Measurements from ENCODE around the gene VTI1B.

DNA sequence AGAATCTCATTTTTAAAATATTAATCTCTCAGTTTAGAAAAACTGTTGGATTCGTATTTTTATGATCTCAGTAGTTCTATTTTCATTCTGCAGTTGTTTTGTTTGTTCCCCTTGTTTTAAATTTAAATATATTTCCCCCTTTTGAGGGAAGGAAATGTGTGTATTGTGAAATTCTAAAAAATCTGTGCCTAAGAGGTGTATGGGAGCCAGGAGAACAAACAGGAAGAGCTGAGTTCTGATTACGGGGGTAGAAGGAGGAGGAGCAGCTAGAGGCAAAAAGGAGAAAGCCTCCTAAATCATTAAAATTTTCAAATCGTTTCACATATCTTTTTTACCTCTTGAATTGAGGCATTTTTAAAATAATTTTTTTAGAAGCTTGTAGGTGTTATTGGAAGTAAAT is 29.6 kb upstream of the VTI1B start:
- TF ChIP-seq, protein P1, sequence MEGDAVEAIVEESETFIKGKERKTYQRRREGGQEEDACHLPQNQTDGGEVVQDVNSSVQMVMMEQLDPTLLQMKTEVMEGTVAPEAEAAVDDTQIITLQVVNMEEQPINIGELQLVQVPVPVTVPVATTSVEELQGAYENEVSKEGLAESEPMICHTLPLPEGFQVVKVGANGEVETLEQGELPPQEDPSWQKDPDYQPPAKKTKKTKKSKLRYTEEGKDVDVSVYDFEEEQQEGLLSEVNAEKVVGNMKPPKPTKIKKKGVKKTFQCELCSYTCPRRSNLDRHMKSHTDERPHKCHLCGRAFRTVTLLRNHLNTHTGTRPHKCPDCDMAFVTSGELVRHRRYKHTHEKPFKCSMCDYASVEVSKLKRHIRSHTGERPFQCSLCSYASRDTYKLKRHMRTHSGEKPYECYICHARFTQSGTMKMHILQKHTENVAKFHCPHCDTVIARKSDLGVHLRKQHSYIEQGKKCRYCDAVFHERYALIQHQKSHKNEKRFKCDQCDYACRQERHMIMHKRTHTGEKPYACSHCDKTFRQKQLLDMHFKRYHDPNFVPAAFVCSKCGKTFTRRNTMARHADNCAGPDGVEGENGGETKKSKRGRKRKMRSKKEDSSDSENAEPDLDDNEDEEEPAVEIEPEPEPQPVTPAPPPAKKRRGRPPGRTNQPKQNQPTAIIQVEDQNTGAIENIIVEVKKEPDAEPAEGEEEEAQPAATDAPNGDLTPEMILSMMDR (IDR thresholded peaks at IDR 0.05), result no peak
- TF ChIP-seq POLR2A (IDR thresholded peaks at IDR 0.05), result no peak
